CD4-positive, alpha-beta T cell treated with Interleukin-6 for 4 hours (primary cell): ENCODE data around the gene CSRNP3.
"Not testable (repeated sequence)": the region's sequence is repeated elsewhere in the genome, so short reads cannot be mapped to it uniquely, and the experiment has no call there.

Experiments used
- DNase-seq: peaks from one replicate; pipeline ENCODE4 v3.0.0-alpha.2; 2020; ENCODE audit warnings: mixed read lengths

CSRNP3 gene

DNA sequence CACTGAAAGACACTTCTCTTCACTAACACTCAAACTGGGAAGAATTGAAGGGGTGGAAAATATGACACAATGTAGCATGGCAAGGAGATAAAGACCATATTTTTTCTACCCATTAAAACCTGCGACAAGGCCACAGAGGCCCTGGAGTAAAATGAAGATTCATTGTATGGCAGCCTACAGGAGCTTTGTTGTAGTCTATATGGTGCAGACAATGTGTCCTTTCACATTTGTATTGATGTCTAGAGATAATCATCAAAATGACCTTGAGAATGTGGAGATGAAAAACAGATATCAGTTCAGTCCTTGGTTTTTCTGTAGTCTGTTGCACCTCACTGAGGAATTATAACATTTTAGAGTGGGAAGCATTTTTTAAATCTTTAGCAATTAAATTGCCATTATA, 80.1 kb downstream of the CSRNP3 start:
- no peak for DNase-seq

DNA sequence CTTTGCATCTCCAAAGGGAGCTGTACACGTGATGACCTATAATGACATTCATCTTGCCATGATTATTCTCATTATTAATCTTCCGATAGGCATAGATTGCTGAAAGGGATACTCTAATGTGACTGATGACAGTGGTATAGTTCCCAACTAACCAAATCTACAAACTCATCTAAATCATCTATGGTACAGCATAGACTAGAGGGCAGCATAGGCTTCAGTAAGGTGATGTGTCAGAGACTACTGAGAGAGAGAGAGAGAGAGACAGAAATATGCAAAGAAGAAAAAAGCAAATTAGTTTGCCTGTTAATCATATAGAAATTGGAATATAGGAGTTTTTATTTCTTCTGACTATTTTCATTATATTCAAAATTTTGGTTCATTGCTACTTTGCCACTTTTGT, 89.3 kb downstream of the CSRNP3 start:
- DNase-seq: no peak

- no peak for DNase-seq
Measured at GRCh38 chr2:165560377-165560988, 91.0 kb downstream of the CSRNP3 start.

DNA sequence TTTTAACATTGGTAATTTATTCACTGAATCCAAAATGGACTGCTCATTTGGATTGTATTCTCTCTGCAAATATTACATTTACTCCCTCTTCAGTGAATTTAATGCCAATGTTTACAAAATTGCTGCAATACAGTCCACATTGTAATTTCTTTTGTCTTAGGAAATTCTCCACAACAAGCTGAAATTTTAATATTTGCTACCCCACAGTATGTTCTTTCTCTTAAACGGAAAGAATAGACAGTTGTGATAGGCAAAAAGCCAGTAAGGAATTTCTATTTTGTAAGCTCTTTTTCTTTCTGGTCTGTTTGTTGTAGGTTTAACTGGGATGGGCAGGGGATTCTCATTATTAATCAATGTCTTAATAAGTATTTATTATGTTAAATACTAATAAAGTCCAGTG, 92.0 kb downstream of the CSRNP3 start:
- DNase-seq: no peak

- DNase-seq: no peak
Measured at GRCh38 chr2:165562233-165562632, 92.7 kb downstream of the CSRNP3 start.

DNA sequence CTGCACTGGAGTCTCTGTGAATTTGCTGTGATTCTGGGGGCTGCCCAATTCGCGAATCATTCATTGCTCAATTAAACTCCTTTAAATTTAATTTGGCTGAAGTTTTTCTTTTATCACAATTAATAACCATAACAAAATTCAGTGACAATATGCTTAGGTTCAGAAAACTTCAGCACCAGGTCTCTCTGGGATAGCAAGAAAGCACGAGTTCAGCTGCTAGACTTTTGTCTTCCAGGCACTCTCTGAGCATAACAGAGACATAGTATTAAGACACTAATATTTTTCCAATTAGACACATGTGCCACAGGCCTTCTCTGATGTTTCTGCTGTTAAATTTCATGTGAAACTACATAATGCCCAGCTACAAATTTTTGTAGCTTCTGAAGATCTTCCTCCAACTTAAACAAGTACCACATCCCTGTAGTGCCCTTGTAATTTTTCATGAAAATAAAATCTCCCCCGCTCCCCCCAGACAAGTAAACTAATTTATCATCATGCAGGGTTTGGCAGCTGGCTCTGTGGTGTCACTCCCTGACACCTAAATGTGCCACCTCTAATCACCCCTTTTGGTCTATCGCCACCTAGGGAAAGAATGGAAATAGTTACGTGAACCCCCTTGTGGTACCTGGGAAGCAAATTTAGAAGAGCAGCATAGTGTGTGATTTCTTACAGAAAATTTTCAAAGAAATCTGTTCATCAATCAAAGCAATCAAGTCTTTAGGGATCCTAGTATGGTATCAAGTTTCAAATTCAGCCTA, 94.1 kb downstream of the CSRNP3 start:
- no peak for DNase-seq

DNA sequence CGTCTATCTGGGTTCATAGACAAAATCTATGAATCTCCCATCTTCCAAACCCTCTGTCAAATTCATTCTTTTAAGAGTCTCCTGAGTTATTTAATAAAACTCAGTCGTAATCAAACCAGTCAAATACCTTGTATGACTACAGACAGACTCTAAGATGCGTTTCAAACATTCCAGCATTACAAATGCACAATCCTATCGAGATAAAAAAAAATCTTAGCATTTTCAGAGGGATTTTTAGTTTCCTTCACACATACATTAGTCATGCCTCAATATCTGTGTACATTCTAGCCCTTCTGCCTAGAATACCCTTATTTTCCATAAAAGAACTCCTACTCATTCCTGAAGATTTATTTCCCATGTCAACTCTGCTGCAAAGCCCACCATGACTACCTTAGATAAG, 96.5 kb downstream of the CSRNP3 start:
- DNase-seq: no peak

- DNase-seq: no peak
Measured at GRCh38 chr2:165567273-165567672, 97.8 kb downstream of the CSRNP3 start.

DNA sequence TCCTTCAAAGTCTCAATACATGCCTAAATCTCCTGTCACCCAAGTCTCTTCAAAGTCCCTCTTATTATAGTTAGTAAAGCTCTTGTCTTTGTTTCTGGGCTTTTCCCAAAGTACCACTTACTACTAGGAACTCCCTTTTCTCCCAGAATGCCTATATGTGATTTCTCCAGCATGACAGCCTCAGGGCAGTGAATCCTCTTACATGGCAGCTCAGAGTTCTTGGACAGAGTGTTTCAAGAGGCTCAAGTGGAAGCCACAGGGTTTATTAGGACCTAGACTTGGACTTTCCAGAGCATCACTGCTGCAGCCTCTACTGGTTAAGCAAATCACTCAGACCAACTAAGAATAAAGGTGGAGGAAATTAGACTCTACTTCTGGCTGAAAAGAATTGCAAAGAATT, 98.9 kb downstream of the CSRNP3 start:
- DNase-seq: no peak

DNA sequence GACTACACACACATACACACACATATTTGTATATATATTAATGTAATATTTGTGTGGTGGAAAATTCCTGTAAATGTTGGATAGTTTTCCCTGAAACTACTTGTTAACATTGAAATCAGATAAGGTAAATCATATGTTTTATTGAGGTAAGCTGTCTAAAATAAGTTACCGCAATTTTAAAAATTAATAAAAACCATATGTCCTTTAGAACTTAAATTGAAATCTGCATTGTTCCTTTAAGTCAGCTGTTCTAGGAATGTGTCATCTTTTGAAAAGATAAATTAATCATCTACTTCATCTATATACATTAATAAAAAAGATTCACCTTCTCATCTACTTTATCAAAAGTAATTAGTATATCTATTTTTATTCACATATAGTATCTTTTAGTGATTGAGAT, 102.0 kb downstream of the CSRNP3 start:
- DNase-seq: no peak

DNA sequence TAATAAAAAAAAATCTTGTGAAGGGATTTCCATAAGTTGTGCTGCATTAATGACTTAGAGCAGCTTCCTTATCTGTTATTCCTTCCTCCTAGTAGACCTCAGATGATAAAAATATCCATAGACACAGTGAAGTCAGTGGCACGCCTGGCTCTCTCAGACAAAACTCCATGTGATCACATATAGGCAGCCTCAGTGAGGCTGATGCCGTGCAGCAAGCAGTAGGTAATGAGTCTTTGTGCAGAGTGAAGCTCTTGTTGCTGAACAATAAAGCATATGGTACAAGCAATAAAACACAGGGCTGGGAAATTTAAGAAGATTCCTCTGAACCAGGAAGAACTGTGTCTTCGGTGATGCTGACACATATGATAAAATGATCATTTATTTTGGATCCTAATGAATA, 102.7 kb downstream of the CSRNP3 start:
- no peak for DNase-seq

DNA sequence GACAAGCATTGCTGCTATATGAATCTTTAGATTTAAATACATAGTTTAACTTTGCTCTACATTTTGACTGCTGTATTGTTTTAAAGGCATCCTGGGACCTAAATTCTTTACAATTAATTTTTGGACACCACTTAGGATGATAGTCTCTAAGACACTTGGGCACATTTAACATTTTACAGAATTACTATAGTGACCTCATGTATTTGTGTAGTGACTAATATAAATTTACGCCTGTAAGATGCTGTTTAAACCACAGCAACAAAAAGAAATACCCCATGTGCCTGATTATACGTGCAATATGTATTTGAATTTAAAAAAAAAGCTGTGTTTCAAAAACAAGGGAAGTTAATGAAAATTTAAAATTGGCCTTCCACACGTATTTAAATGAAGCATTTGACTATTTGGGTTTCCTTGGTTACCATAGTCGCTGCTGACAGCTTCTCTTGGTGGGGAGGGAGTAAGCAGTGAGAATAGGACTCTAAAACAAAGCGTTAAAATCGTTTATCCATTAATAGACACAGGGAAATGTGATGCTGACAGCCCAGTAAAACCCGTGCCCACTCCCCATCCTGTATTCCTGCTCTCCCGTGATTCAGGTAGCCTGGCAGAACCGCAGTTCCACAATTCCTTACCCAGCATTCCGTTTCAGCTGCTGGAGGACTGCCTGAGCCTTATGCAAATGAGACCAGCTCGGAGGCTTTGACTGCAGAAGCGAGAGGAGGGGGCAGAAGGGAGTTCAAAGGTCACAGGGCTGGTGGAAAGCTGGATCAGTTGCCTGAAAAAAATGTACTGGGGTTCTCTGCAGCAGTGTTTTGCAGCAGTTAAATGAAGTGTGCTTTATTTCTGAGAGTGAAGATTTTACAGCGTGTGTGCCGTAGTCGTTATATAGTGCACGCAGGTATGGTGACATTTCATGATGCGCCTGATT, 104.3 kb downstream of the CSRNP3 start:
- no peak for DNase-seq

GRCh38 chr2:165575044-165575615, 105.6 kb downstream of the CSRNP3 start:
- no peak for DNase-seq

- no peak for DNase-seq
Measured at GRCh38 chr2:165576409-165577154, 107.1 kb downstream of the CSRNP3 start.

GRCh38 chr2:165582409-165582808, 112.9 kb downstream of the CSRNP3 start:
- no peak for DNase-seq

DNA sequence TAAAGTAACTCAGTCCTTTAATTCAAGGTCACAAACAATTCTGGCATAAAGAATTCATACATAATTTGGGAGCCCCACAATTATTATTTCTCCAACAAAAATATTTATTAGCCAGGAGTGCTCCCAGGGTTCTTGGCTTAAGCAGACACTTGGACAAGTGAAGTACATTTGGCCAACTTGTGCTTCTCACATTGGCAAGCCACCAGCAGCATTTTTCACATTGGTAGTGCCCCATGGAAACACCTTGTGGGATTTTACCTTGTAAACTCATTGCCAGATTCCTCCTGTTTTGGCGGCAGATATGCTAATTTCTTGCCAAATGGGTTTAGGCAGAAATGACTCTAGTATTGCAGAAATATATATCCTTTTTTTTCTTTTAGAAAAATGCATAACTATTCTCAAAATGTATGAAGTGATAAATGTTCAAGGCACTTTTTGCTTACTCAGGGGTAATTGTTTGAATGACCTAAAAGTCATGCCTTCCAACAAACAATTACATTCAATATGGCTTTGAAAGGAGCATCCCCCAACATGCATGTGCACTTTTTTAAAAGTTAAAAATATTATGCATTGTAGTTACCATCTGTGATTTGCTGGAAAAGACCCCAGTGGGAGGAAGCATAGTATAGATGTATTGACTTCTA, 113.5 kb downstream of the CSRNP3 start:
- no peak for DNase-seq

GRCh38 chr2:165584126-165584654, 114.7 kb downstream of the CSRNP3 start:
- DNase-seq: no peak

DNA sequence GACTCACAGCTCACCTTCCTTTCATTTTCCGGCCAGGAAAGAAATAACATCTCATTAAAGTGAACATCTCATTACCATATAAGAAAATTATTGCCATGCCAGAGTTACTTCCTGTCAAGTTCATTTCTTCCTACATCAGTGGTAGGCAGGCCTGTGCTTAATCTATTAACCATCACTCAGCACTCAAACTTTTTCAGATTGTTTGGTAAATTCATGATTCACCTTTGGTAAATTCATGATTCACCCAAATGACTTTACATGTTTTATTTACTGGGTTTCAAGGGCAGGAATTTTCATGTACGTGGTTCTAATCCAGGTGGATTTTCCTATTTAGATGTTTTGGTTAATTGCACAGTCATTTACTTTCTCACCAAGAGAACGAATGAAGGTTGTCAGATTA, 116.5 kb downstream of the CSRNP3 start:
- no peak for DNase-seq

GRCh38 chr2:165587335-165587938, 117.9 kb downstream of the CSRNP3 start:
- DNase-seq: no peak

DNA sequence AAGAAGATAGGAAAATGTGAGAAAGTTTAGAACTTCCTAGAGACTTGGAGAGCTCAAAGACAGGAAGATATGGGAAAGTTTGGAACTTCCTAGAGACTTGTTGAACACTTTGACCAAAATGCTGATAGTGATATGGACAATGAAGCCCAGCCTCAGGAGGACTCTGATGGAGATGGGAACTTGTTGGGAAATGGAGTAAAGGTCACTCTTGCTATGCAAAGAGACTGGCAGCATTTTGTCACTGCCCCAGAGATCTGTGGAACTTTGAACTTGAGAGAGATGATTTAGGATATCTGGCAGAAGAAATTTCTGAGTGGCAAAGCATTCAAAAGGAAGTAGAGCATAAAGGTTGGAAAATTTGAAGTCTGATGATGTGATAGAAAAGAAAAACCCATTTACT, 121.5 kb downstream of the CSRNP3 start:
- DNase-seq: not testable (repeated sequence)

DNA sequence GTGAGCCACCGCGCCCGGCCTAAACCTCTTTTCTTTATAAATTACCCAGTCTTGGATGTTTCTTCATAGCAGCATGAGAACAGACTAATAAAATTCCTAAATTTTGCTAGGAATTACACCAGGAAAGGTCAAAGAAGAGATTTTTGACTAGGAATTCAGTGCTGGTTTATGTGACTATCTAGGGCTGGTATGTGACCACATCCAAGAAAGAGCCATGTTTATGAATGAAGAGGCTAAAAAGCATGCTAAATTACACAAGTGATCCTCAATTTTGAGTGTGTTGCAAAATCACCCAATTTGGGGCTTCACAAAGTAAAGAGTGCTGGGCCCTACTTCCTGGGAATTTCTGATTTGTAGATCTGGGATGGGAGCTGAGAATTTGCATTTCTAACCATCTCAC, 123.6 kb downstream of the CSRNP3 start:
- DNase-seq: no peak
